Anterior cingulate cortex (tissue), 58 donors: ENCODE data around the gene PPP1R8.
"Not testable (repeated sequence)": the region's sequence is repeated elsewhere in the genome, so short reads cannot be mapped to it uniquely, and the experiment has no call there.

Source experiments
- DNase-seq, 58 donors: peaks; one replicate each; lab custom pipeline; 2025; lab: John Stamatoyannopoulos, UW

Gene PPP1R8

DNA sequence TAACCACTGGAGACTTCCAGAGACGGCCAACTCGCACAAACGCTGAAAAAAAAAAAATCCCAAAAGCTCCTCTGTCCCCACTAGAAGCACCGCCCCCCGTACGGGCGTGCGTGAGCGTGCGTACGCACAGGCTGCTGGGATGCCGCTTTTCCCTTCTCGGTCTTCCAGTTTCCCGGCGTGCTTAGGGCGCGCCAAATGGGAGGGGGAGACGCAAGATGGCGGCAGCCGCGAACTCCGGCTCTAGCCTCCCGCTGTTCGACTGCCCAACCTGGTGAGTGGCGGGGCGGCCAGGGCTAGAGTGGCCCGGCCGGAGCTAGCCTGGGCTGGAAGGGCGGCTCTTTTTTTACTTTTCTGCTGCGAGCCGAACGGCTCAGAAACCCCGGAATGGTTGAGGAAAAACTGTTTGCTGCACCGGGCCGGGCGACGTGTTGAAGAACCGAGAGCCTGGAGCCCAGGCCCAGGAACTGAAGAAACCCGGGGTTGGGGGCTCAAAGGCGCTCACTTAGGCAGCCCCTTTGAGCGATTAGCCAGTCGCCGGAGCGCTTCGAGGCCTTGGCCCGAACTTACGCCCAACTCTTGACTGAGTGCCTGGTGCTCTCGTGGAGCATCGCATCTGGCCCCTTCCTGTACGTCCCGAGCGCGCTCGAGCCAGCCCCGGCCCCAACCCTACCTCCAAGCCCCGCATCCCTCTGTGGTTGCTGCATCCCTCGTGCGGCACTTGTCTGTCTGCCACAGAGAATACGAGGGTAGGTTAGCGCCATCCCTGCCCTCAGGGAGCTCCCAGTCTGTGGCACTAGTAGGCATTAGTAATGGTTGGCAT lies at the start of gene PPP1R8:
PPP1R8 (plus strand) TSS at position 162 of the 820 bp plus-strand sequence; CDS start at position 216, 54 bp downstream.
- DNase-seq = peak; percentile 59 to 94 (median 90)

DNA sequence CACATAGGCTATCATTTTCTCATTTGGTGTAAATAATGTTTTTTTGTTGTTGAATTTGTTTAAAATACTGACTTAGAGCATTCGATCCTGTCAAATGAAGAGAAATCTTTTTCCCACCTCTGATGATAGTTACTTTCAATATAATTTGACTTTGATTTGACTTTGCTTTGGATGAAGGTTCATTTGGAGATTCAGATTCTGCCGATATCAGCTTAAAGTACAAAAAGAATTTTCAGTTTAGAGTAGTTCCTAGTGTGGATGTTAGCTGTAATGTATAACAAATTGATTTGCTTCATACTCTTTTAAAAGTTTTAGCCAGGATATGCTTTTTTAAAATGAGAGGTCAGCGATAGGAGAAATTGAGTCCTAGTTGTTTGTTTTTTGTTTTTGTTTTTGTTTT lies 47.6 kb upstream of the PPP1R8 start:
- DNase-seq = no peak

DNA sequence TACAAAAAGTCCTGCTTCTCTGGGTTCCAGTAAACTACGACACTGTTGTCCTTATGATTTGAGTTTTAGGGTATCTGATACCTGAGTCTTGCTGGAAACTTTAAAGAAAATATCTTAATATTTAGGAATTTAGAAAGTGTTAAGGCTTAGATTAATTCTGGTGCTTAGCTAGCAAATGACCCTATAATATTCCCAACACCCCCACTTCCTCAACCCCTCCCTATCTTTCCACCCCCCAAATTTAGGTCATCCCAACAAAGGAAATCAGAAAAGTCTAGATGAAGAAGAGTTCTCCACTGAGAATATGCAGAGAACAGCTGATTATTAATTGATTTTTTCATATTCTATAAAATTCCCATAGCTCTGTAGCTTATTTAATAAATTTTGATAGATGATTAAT lies 45.9 kb upstream of the PPP1R8 start:
- no peak for DNase-seq

DNA sequence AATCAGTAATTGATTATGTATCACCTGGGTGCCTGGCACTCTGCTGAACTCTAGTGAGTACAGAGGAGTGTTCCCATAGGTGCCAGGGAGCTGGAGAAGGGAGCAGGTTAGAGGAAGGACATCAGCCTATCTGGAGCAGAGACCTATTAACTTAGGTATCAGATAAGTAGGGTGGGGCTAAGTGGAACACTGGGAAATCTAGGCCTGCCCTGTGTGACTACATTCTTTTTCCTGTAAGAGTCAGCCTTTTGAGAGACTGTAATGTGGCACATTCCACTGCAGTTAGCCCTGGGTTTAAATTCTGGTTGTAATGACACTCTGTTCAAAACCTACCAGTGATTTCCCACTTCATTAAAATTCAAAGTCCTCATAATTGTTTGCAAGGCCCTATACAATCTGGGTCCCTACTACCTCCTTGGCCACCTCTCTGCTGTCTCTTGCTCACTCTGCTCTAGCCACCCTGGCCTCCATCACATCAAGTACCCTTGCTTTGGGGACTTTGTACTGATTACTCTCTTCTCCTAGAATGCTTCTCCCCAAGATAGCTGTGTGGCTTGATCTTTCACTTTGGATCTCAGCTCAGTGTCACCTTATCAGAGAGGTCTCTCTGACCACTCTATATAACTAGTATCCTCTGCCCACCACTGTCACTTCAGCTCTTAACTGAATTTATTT lies 44.7 kb upstream of the PPP1R8 start:
- no peak for DNase-seq

DNA sequence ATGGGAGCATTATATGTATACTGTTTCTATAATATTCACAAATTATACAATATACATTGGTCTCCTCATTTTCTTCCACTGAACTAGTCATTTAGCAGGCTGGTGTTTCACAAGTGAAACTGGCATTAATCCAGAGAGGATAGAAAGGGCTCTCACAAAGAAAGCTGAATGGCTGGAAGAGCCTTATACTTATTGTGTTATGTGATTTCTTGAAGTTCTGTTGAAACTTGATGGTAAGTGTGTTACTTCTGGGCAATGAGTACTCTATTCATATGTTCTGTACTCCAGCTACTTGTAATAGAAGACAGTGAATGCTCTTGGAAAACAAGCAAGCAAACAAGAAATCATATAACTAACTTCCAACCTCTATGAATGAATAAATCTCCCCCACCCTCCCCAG lies 42.7 kb upstream of the PPP1R8 start:
- no peak for DNase-seq

DNA sequence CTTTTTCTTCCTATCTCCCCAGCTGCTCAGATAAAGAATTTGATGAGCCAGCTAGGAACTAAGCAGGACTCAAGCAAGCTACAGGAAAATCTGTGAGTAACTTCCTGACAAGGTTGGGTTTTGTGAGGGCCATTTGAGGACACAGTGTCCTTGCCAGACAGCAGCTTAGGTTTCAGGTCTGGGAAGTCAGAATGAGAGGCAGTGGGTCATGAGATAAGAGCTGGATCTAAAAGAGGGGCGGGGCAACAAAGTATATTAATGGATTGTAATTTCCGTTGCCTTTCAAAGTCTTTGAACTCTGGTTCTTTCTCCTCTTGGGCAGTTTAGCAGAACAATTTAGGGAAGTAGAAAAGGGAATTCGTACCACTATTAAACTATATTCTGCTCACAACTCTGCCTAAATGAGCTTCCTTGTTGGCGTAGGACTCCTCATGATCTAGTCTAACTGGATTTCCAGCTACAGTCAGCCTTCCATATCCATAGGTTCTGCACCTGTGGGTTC lies 41.0 kb upstream of the PPP1R8 start:
- DNase-seq = no peak

DNA sequence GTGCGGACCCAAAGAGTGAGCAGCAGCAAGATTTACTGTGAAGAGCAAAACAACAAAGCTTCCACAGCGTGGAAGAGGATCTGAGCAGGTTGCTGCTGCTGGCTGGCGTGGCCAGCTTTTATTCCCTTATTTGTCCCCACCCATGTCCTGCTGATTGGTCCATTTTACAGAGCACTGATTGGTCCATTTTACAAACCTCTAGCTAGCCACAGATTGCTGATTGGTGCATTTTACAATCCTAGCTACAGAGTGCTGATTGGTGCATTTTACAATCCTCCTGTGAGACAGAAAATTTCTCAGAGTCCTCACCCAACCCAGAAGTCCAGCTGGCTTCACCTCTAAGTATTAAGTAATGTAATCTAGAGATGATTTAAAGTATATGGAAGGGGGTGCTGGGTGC lies 40.3 kb upstream of the PPP1R8 start:
- DNase-seq = not testable (repeated sequence)

DNA sequence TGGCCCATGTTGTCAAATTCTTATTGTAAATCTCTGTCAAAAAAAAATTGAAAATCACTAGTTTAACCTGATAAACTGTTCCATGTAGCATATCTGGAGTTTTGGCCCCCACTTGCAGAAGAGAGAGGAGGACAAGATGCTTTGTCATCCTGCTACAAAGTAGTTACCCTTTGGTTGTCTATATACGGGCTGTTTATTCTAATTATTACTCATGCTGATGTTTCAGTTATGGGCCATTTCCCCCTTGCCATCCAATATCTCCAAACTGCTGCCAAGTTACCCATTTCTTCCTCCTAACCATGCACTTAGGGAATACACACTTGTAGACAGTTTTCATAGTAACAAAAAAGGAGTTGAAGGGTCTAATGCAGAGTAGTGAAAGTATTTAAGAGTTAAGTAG lies 35.0 kb upstream of the PPP1R8 start:
- no peak for DNase-seq

DNA sequence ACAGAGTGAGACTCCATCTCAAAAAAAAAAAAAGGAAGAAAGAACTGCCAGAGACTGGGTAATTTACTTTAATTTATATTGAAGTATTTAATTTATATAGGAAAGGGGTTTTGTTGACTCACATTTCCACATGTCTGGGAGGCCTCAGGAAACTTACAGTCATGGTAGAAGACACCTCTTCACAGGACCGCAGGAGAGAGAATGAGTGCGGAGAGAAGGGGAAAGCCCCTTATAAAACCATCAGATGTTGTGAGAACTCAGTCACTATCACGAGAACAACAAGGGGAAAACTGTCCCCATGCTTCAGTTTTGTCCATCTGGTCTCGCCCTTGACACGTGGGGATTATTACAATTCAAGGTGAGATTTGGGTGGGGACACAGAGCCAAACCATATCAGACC lies 25.8 kb upstream of the PPP1R8 start:
- no peak for DNase-seq

DNA sequence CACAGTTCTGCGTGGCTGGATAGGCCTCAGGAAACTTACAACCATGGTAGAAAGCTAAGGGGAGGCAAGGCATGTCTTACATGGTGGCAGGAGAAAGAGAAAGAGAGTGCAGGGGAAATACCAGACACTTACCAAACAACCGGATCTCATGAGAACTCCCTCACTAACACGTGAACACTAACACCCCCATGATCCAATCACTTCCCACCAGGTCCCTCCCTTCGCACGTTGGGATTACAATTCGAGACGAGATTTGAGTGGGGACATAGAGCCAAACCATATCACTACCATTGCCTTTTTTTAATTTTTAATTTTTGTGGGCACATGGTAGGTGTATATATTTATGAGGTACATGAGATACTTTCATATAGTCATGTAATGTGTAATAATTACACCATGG lies 23.8 kb upstream of the PPP1R8 start:
- DNase-seq = no peak

DNA sequence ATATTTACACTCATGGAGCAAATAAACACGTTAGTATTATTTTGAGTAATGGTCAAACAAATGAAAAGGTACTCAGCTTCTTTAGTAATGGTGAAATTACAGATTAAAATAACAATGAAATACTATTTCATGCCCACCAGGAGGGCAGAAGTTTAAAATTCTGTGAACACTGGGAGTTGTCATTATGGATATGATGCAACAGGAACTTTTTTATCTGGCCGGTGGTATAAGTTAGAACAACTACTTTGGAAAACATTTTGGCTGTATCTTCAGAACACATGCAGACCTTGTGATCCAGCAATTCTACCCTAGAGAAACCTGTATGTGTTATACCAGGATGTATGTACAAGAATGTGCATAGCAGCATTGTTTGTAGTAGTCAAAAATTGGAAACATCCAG lies 23.2 kb upstream of the PPP1R8 start:
- no peak for DNase-seq

DNA sequence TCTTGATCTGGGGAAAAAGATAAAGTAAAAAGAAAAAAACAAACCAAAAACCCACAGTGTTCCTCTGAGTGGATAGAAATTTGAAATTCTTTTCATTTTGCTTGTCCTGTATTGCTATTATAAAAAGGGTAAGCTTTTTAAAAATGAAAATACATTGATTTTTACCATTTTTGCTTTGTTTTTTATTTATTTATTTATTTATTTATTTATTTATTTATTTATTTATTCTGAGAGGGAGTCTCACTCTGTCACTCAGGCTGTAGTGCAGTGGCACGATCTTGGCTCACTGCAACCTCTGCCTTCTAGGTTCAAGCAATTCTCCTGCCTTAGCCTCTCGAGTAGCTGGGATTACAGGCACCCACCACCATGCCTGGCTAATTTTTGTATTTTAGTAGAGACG lies 22.5 kb upstream of the PPP1R8 start:
- not testable (repeated sequence) for DNase-seq

DNA sequence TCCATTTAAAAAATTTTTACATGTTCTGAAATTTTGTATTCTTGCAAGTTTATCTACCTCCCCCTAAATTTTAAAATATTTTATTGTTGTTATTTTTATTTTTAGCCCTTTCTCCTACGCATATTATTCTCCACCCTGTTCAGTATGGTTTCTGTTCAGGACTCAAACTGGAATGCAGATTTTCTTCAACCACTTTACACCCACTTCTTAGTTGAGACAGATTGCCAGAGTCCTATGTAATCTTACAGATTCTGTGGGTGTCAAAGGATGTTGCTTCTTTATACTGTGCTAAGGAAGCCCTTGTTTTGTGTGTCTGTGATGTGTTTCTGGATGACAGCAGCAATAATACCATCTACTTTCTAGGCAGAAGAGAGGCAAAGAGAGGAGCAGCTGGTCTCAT lies 20.7 kb upstream of the PPP1R8 start:
- DNase-seq = peak in 1 of 58 donors; percentile 22

DNA sequence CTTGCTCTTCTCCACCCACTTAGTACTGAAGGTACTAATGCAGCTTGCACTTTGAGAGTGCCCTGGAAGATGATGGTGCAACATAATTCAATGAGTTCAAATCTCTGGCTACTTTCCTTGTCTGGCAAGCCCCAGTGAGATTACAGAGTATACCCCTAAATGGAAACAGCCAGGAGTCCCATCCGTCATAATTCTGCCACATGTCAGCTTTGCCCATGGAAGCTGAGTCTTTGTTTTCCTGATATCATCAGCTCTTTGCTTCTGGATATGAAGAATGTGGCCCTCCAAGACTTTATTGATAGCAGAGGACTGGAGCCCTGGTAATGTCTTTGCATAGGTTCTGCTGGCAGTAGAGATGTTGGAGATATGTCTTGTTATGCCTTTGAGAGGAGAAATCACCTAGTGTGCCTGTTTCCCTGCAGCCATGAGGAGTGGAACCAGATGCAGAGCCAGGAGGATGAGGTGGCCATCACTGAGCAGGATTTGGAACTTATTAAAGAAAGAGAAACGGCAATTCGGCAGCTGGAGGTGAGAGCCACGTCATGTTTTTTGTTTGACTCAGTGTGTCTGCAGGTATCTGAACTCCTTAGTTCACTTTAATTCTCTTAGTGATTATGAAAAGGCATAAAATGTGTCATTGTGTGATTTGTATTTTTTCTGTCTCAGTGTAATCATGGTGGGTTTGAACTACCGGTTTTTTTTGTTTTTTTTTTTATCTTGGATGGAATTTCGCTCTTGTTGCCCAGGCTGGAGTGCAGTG lies 18.7 kb upstream of the PPP1R8 start:
- DNase-seq = no peak

DNA sequence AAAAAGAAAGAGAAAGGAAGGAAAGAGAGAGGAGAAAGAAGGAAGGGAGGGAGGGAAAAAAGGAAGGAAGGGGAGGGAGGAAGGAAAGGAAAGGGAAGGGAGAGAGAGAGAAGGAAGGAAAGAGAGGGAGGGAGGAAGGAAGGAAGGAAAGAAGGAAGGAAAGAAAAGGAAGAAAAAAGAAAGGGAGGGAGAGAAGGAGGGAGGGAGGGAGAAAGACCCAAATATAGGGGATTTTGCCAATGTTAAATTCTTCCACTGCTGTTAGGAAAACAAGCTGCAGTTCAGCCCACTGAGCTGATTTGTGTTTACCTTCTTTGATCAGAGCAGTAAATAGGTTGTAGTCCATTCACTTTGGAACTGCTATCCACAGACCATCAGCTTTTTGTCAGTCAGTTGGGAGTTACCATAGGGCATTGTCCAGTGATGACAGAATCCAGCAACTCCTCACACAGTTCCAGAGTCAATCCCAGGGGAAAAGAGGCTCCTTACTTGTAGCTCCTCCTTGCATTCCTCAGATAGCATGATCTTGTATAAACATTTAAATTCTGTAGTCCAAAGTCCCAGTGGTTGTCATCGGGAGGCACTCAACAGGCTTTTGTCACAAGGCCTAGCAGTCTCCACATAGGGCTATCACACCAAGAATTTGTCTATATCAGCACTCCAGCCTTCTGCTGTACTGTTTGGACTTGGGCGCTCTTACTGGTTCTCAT lies 13.5 kb upstream of the PPP1R8 start:
- no peak for DNase-seq

DNA sequence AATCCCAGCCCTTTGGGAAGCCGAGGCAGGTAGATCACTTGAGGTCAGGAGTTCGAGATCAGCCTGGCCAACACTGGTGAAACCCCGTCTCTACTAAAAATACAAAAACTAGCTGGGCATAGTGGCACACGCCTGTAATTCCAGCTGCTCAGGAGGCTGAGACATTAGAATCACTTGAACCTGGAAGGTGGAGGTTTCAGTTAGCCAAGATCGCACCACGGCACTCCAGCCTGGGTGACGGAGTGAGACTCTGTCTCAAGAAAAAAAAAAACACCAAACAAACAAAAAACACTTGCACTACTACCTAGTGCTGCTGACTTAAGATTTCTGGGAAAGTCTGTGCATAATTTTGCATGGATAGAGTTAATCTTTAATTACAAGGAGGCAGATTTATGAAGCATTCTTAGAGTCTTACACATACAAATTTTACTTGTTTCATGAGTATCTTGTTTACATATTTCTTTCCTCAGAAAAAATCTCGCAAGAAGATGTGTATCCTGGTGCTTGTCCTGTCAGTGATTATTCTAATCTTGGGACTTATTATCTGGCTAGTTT lies 8.7 kb upstream of the PPP1R8 start:
- no peak for DNase-seq

DNA sequence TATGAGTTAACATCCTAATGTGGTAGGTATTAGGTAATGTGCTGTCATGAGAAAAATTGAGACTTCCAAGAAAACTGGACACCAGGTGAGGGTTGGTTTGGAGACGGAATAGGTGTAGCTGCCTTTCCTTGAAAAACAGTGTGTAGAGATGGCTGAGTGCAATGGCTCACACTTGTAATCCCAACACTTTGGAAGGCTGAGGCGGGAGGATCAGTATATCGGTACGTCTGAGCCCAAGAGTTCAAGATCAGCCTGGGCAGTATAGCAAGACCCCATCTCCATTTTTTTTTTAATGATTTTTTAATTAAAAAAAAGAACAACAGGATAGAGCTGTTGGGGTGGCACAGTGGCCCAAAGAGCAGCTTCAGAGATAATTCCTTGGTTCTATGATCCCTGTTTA lies 6.8 kb upstream of the PPP1R8 start:
- DNase-seq = no peak

DNA sequence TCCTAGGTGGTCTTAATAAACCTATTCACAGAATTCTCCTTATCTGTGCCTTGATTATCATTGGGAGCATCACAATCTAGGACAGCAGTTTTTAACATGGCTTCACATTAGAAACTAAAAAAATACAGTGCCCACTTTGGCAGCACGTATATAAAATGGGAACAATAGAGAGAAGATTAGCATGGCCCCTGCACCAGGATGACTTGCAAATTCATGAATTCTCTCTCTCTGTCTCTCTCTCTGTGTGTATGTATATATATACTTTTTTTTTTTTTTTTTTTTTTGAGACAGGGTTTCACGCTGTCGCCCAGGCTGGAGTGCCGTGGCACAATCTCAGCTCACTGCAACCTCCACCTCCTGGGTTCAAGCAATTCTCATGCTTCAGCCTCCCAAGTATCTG lies 6.2 kb upstream of the PPP1R8 start:
- no peak for DNase-seq

DNA sequence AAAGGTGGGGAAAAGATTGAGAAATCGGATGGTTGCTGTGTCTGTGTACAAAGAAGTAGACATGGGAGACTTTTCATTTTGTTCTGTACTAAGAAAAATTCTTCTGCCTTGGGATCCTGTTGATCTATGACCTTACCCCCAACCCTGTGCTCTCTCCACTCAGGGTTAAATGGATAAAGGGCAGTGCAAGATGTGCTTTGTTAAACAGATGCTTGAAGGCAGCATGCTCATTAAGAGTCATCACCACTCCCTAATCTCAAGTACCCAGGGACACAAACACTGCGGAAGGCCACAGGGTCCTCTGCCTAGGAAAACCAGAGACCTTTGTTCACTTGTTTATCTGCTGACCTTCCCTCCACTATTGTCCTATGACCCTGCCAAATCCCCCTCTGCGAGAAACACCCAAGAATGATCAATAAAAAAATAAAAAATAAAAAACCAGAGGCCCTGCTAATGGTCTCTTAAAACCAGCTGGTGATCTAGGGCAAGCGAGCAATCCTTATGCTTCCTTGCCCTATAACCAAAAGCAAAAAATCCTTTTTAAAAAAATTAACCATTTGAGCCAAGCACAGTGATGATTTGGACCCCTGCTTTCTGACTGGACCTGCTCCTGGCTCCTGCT lies 1.1 kb upstream of the PPP1R8 start:
- DNase-seq = not testable (repeated sequence)
